Measurements from ENCODE around the gene UQCR10. TPM values are rescaled to one million over a fixed set of nuclear protein-coding genes. Genes with fewer than 3 reads are reported as not detected.
A peak's percentile ranks its signal among the peaks of the same experiment; 100 is the strongest.

The UQCR10 gene
- total RNA-seq (10 to 100 TPM; 30.9 to 99.8 (median 50.0) TPM), polyA plus RNA-seq (100 to 1,000 TPM; 246 to 310 TPM), total RNA-seq (15.2 reads per million, percentile 44 among the genes with 10 or more reads in this experiment)

DNA sequence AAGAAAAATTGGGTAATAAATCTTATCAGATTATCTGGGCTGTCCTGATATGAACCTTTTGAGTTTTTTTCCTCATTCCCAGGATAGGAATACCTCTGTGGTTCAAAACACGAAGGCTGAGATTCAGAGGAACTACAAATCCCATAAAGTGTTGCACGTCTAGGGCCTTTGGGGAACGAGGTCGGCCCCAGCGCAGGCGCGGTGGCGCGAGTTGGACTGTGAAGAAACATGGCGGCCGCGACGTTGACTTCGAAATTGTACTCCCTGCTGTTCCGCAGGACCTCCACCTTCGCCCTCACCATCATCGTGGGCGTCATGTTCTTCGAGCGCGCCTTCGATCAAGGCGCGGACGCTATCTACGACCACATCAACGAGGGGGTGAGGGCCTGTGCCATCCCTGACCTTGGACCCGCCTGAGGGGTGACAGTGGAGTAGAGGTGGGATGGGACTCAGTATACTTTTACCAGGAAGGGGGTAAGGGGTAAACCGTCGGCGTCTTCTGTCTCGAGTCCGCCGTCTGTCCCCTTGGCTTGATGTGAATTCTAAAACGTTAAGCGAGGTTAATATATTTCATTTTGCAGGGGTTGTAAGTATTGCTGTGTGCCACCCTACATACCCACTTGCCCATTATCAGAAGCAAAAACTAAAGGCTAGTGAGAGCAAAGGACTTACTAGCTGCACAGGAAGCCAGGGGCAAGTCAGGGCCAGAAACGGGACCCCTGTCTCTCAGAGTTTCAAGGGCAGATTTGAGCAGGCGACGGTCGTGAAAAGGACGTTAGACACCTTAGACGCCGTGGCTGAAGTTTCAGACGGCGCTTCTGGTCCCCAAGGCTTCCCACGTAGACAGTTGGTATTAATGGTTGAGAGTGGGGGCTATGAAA lies at the start of gene UQCR10:
UQCR10 (plus strand) TSS at position 199 of the 881 bp plus-strand sequence; CDS start at position 229, 30 bp downstream.
- H3K36me3 ChIP-seq (ENCODE audit: control insufficient read depth in 2 of 3, insufficient read depth in 3 of 3, low read length in 3 of 3) = peaks cover 0 to 18% (median 3%) of the 10 kb centered on the region in 3 experiments
- peak; percentile 87 to 96 (median 93) for DNase-seq
- Mint-ChIP-seq H3K27ac (peak within 1 kb of the TSS; percentile 92 to 99 (median 97)), H3K36me3 (peaks cover 3 to 16% (median 9%) of the 10 kb centered on the region in 5 donors), H3K27me3 (no peaks in the 10 kb centered on the region), H3K9me3 (no peaks in the 10 kb centered on the region), H3K4me1 (peaks cover 21 to 59% (median 39%) of the 10 kb centered on the region in 7 donors), H3K4me3 (peak within 1 kb of the TSS; percentile 95 to 100 (median 99))
- ATAC-seq = peak; percentile 87
- H3K9me3 ChIP-seq (ENCODE audit: control insufficient read depth in 2 of 3, low read length in 3 of 3) = no peaks in the 10 kb centered on the region
- H3K27ac ChIP-seq (ENCODE audit: low read depth, low read length) = peak within 1 kb of the TSS; percentile 88
- no peaks in the 10 kb centered on the region for H3K27me3 ChIP-seq (ENCODE audit: control insufficient read depth in 2 of 2, insufficient read depth in 2 of 2, low read length in 2 of 2)
- POLR2A ChIA-PET = interaction anchor here (0.6 to 1.9 kb wide), 4 partner anchors 8 to 398 kb away, joined by 3 to 9 read pairs (median 6); partner anchors contain the start of genes ASCC2 and THOC5
- H3K4me1 ChIP-seq (ENCODE audit: control insufficient read depth in 2 of 2, insufficient read depth in 2 of 2, low read length in 2 of 2) = peaks cover 16 to 17% of the 10 kb centered on the region in 2 donors
- CTCF ChIA-PET = interaction anchor here (0.7 to 1.0 kb wide), 2 partner anchors 23 to 238 kb away, joined by 3 to 4 read pairs; no protein-coding TSS in a partner anchor
- peak within 1 kb of the TSS; percentile 84 for H3K4me3 ChIP-seq (ENCODE audit: low read length)
- intact Hi-C loops (cut with micrococcal nuclease) = loop anchor here (1.0 to 10.0 kb wide), 19 partner anchors 71 to 1985 kb away; partner anchors contain the start of genes ASCC2 (in 2 of the 2), MTMR3 (in 2 of the 2), NF2 (in 2 of the 2) and AP1B1 (in 1 of the 2)

GRCh38 chr22:29717789-29718188 lies 49.4 kb upstream of the UQCR10 start:
- H3K27me3 Mint-ChIP-seq = peaks cover 37 to 51% (median 41%) of the 10 kb centered on the region in 5 donors

GRCh38 chr22:29718949-29719898 lies 47.9 kb upstream of the UQCR10 start:
- Histone ChIP-seq H3K36me3 (ENCODE audit: control insufficient read depth in 2 of 3, insufficient read depth in 3 of 3, low read length in 3 of 3) (no peaks in the 10 kb centered on the region), H3K9me3 (ENCODE audit: control insufficient read depth in 2 of 3, low read length in 3 of 3) (no peaks in the 10 kb centered on the region), H3K4me1 (ENCODE audit: control insufficient read depth in 2 of 2, insufficient read depth in 2 of 2, low read length in 2 of 2) (no peaks in the 10 kb centered on the region), H3K4me3 (ENCODE audit: low read length) (no peak overlapping the region), H3K27me3 (ENCODE audit: control insufficient read depth in 2 of 2, insufficient read depth in 2 of 2, low read length in 2 of 2) (no peaks in the 10 kb centered on the region), H3K27ac (ENCODE audit: low read depth, low read length) (no peak overlapping the region)
- H3K4me1 Mint-ChIP-seq = no peaks in the 10 kb centered on the region
- ChIA-PET CTCF (no interaction called here), POLR2A (no interaction called here)
- no peak for ATAC-seq
- no peak for DNase-seq
- H3K27me3 Mint-ChIP-seq = peaks cover 37 to 51% (median 41%) of the 10 kb centered on the region in 5 donors
- intact Hi-C loops (cut with micrococcal nuclease) = no loop called here
- peak overlapping the region in 4 of 10 donors; percentile 10 to 71 (median 56) for H3K4me3 Mint-ChIP-seq
- no peak overlapping the region for H3K27ac Mint-ChIP-seq
- no peaks in the 10 kb centered on the region for H3K36me3 Mint-ChIP-seq
- H3K9me3 Mint-ChIP-seq = peaks cover 0 to 2% (median 0%) of the 10 kb centered on the region in 11 donors

More at GRCh38 chr22:29717789-29718188, 49.4 kb upstream of the UQCR10 start:
- Mint-ChIP-seq H3K4me3 (no peak overlapping the region), H3K4me1 (no peaks in the 10 kb centered on the region), H3K27ac (no peak overlapping the region), H3K36me3 (no peaks in the 10 kb centered on the region), H3K9me3 (peaks cover 0 to 2% (median 0%) of the 10 kb centered on the region in 11 donors)
- intact Hi-C loops (cut with micrococcal nuclease) = no loop called here
- Histone ChIP-seq H3K27me3 (ENCODE audit: control insufficient read depth in 2 of 2, insufficient read depth in 2 of 2, low read length in 2 of 2) (no peaks in the 10 kb centered on the region), H3K4me3 (ENCODE audit: low read length) (no peak overlapping the region), H3K4me1 (ENCODE audit: control insufficient read depth in 2 of 2, insufficient read depth in 2 of 2, low read length in 2 of 2) (no peaks in the 10 kb centered on the region), H3K27ac (ENCODE audit: low read depth, low read length) (no peak overlapping the region), H3K36me3 (ENCODE audit: control insufficient read depth in 2 of 3, insufficient read depth in 3 of 3, low read length in 3 of 3) (no peaks in the 10 kb centered on the region), H3K9me3 (ENCODE audit: control insufficient read depth in 2 of 3, low read length in 3 of 3) (no peaks in the 10 kb centered on the region)
- DNase-seq (no peak), ATAC-seq (no peak)
- POLR2A ChIA-PET = no interaction called here
- CTCF ChIA-PET = no interaction called here

DNA sequence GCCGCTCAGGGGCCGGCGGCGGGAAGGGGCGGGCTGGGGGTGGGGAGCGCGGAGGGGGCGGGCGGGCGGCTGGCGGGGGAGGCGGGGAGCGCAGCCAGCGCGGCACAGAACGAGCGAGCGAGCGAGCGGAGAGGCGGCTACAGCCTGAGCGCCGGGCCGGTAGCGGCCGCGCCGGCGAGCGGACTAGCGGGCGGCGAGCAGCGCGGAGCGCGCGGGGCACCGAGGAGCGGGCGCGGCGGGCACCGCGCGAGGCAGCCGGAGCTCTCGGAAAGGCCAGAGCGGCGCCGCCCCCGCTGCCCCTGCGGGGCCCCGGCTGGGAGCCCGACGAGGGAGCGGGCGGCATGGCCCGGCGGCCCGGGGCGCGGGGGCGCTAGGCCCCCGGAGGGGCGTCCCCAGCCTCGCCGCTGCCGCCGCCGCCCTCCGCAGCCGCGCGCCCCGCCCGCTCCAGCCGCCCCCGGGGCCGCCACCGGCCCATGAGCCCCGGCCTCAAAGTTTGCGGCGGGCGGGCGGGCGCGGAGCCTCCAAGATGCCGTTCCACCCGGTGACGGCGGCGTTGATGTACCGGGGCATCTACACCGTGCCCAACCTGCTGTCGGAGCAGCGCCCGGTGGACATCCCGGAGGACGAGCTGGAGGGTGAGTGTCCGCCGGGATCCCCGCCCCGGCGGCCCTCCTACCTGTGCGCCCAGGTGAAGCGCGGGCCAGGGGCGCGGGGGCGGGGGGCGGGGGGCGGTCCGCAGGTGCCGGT lies 47.1 kb upstream of the UQCR10 start, which contains the start of gene CABP7:
CABP7 (plus strand) TSS at position 105 of the 747 bp plus-strand sequence; CDS start at position 527, 422 bp downstream.
- ATAC-seq (no peak), DNase-seq (peak in 1 of 9 donors; percentile 34)
- Mint-ChIP-seq H3K27ac (no peak within 1 kb of the TSS), H3K4me1 (no peaks in the 10 kb centered on the region), H3K9me3 (peaks cover 0 to 2% (median 0%) of the 10 kb centered on the region in 11 donors), H3K36me3 (no peaks in the 10 kb centered on the region), H3K4me3 (peak within 1 kb of the TSS in 5 of 10 donors; percentile 10 to 71 (median 45)), H3K27me3 (peaks cover 33 to 46% (median 40%) of the 10 kb centered on the region in 5 donors)
- Histone ChIP-seq H3K27me3 (ENCODE audit: control insufficient read depth in 2 of 2, insufficient read depth in 2 of 2, low read length in 2 of 2) (no peaks in the 10 kb centered on the region), H3K4me3 (ENCODE audit: low read length) (no peak within 1 kb of the TSS), H3K27ac (ENCODE audit: low read depth, low read length) (no peak within 1 kb of the TSS), H3K36me3 (ENCODE audit: control insufficient read depth in 2 of 3, insufficient read depth in 3 of 3, low read length in 3 of 3) (no peaks in the 10 kb centered on the region), H3K4me1 (ENCODE audit: control insufficient read depth in 2 of 2, insufficient read depth in 2 of 2, low read length in 2 of 2) (no peaks in the 10 kb centered on the region), H3K9me3 (ENCODE audit: control insufficient read depth in 2 of 3, low read length in 3 of 3) (no peaks in the 10 kb centered on the region)
- POLR2A ChIA-PET = no interaction called here
- CTCF ChIA-PET = no interaction called here
- intact Hi-C loops (cut with micrococcal nuclease) = no loop called here

DNA sequence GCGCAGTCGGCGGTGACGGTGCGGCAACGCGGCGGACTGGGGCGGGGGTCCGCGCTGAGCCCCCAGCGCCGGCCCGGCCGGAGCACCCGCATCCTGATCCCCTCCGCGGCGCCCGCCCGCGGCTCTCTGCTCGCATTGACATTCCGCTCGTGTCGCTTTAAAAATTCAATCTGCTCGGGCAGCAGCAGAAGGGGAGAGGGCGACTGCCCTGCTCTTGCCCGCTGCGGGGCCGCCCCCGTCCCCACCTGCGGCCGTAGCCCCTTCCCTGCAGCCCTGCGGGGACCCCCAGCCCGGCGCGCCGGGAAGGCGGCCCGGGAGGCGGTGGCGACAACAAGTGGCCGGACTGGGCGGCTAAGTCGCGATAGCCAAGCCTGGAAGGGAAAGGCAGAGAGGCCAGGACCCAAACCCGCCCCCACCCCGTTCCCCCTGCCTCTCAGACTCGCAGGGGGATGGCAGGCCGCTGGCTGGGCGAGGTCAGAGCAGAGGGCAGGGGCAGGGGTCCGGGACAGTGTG lies 46.3 kb upstream of the UQCR10 start:
- Histone ChIP-seq H3K27me3 (ENCODE audit: control insufficient read depth in 2 of 2, insufficient read depth in 2 of 2, low read length in 2 of 2) (no peaks in the 10 kb centered on the region), H3K27ac (ENCODE audit: low read depth, low read length) (no peak overlapping the region), H3K4me3 (ENCODE audit: low read length) (no peak overlapping the region), H3K4me1 (ENCODE audit: control insufficient read depth in 2 of 2, insufficient read depth in 2 of 2, low read length in 2 of 2) (no peaks in the 10 kb centered on the region), H3K36me3 (ENCODE audit: control insufficient read depth in 2 of 3, insufficient read depth in 3 of 3, low read length in 3 of 3) (no peaks in the 10 kb centered on the region), H3K9me3 (ENCODE audit: control insufficient read depth in 2 of 3, low read length in 3 of 3) (no peaks in the 10 kb centered on the region)
- ATAC-seq (no peak), DNase-seq (no peak)
- CTCF ChIA-PET = no interaction called here
- Mint-ChIP-seq H3K4me3 (peak overlapping the region in 1 of 10 donors; percentile 59), H3K36me3 (no peaks in the 10 kb centered on the region), H3K27me3 (peaks cover 33 to 43% (median 38%) of the 10 kb centered on the region in 5 donors), H3K9me3 (peaks cover 0 to 2% (median 0%) of the 10 kb centered on the region in 11 donors), H3K4me1 (no peaks in the 10 kb centered on the region), H3K27ac (no peak overlapping the region)
- POLR2A ChIA-PET = no interaction called here
- intact Hi-C loops (cut with micrococcal nuclease) = no loop called here
